Transverse colon (tissue), 4 donors: ENCODE results near the gene RHOJ. TPM values are rescaled to one million over a fixed set of nuclear protein-coding genes. Genes with fewer than 3 reads are reported as not detected.
A peak's percentile ranks its signal among the peaks of the same experiment; 100 is the strongest.

Experiments
- DNase-seq: peaks from one replicate; pipeline ENCODE4 v3.0.0-alpha.2; 2019
- H3K27ac ChIP-seq, 4 donors: fragments of 200-600 bp; sonication (generic); 2 replicates each; pipeline ENCODE4 v1.5.1; 2016 to 2018; ENCODE audit warnings: inconsistent platforms in 4 of 4
- H3K27me3 ChIP-seq: fragments of 200-600 bp; sonication (generic); 2 replicates; pipeline ENCODE4 v1.5.1; 2017; ENCODE audit warnings: inconsistent platforms
- H3K36me3 ChIP-seq, 4 donors: fragments of 200-600 bp; sonication (generic); 2 replicates each; pipeline ENCODE4 v1.5.1; 2017 to 2019; ENCODE audit warnings: inconsistent platforms in 4 of 4
- H3K4me1 ChIP-seq, 4 donors: fragments of 200-600 bp; sonication (generic); 2 replicates each; pipeline ENCODE4 v1.5.1; 2017 to 2020; ENCODE audit warnings: inconsistent platforms in 4 of 4
- H3K4me3 ChIP-seq, 4 donors: fragments of 200-600 bp; sonication (generic); 1 replicate in 1 of 4; 2 replicates in 3 of 4; pipeline versions ENCODE4 v1.5.1 to v1.6.1; 2017 to 2019; ENCODE audit warnings: inconsistent platforms in 4 of 4
- H3K9me3 ChIP-seq, 2 donors: fragments of 200-600 bp; sonication (generic); 2 replicates each; pipeline ENCODE4 v1.5.1; 2017 to 2019; ENCODE audit warnings: inconsistent platforms in 2 of 2
- EP300 ChIP-seq: sonication (generic); formaldehyde crosslinking; IDR thresholded peaks from one replicate; pipeline ENCODE4 v1.6.1; 2017; ENCODE audit warnings: antibody characterized with exemption, low read depth
- POLR2A ChIP-seq: fragments of 450-650 bp; IDR thresholded peaks from one replicate; pipeline ENCODE4 v1.6.1; 2016; ENCODE audit warnings: antibody characterized with exemption, mild to moderate bottlenecking, moderate library complexity
- POLR2AphosphoS5 ChIP-seq, 3 donors: sonication (generic); formaldehyde crosslinking; IDR thresholded peaks; one replicate each; pipeline ENCODE4 v1.6.1; 2016; ENCODE audit warnings: antibody characterized with exemption in 3 of 3
- WGBS, 2 donors: methylation state at CpG; one replicate each; pipeline ENCODE4 v1.1.5; 2018; ENCODE audit warnings: low coverage in 1 of 2; 5-methylcytosine and 5-hydroxymethylcytosine counted together
- in situ Hi-C, 4 donors: fragments of 200-750 bp; cut with MboI; loops; one replicate each; pipeline versions ENCODE4 v1.15.0 to v1.15.1; 2017; ENCODE audit warnings: low sequenced_read_pairs in 3 of 4, low pct_ligation_motif_present in 1 of 4, low pct_unique_long_range_greater_than_20kb in 1 of 4
- intact Hi-C: fragments of 100-400 bp; cut with DNase I; formaldehyde crosslinking; loops from one replicate; pipeline ENCODE4 v1.15.1; 2023; ENCODE audit warnings: low total_unique reads
- total RNA-seq, 4 donors: library from RNA; depleted of rRNA; stranded (reverse); fragments of >200 nt; gene quantifications; one replicate each; pipeline ENCODE4 v1.1.0, GENCODE V29; 2016
- TF ChIP-seq, protein P1 (sequence below), 5 experiments: fragments of 200-600 bp in 3 of 5; fragments of 450-650 bp in 2 of 5; sonication (generic) in 3 of 5; IDR thresholded peaks; 1 replicate in 2 of 5; 2 replicates in 3 of 5; pipeline ENCODE4 v1.5.1; 2016 to 2017; ENCODE audit warnings: antibody characterized with exemption in 5 of 5, inconsistent platforms in 3 of 5, mild to moderate bottlenecking in 2 of 5, moderate library complexity in 1 of 5

Gene RHOJ
- total RNA-seq, 4 donors from 2014 or later = 2.9 to 23.7 (median 12.7) TPM

DNA sequence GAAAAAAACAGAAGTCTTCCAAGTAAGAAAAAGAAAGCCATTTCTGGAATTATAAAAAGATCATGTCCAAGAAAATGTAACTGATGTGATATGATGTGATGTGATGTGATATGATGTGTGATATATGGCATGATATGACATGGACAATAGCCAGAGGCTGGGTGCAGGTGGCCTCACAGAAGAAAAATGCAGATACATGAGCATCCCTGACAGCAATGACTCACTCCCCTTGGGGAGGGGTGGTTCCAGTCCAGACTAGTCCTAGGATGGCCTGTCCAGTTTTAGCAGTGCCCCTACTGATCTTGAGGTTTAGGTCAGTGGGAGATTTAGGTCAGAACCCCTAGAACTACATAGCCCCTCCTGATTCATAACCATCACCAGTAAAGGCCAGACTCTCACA, 3.5 kb upstream of the RHOJ start:
- Histone ChIP-seq H3K36me3 (no peaks in the 10 kb centered on the region), H3K9me3 (no peaks in the 10 kb centered on the region), H3K4me3 (no peak overlapping the region), H3K4me1 (peaks cover 0 to 4% (median 0%) of the 10 kb centered on the region in 4 donors), H3K27ac (no peak overlapping the region), H3K27me3 (no peaks in the 10 kb centered on the region)
- intact Hi-C loops (no loop called here), in situ Hi-C loops (no loop called here)
- no peak for DNase-seq
- no peak for TF ChIP-seq EP300
- TF ChIP-seq POLR2A = no peak
- no peak for TF ChIP-seq POLR2AphosphoS5 (IDR thresholded peaks at IDR 0.05)
- TF ChIP-seq, protein P1, sequence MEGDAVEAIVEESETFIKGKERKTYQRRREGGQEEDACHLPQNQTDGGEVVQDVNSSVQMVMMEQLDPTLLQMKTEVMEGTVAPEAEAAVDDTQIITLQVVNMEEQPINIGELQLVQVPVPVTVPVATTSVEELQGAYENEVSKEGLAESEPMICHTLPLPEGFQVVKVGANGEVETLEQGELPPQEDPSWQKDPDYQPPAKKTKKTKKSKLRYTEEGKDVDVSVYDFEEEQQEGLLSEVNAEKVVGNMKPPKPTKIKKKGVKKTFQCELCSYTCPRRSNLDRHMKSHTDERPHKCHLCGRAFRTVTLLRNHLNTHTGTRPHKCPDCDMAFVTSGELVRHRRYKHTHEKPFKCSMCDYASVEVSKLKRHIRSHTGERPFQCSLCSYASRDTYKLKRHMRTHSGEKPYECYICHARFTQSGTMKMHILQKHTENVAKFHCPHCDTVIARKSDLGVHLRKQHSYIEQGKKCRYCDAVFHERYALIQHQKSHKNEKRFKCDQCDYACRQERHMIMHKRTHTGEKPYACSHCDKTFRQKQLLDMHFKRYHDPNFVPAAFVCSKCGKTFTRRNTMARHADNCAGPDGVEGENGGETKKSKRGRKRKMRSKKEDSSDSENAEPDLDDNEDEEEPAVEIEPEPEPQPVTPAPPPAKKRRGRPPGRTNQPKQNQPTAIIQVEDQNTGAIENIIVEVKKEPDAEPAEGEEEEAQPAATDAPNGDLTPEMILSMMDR (IDR thresholded peaks at IDR 0.05) = no peak

DNA sequence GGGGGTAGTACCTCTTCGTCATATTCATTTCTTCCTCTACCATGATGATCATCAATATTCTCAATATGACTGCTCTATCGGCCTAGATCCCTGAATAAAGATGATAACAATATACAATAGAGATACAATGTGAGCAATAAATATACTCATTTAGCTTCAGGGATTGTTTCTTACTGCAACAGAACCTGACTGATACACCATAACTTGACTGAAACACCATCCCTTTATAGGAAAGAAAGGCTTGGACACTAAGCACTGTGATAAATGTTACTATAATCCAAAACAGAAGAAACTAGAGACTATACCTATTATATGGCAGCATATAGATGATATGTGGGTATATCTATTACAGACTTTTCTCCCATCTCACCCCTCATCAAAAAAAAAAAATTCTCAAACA, 1.2 kb upstream of the RHOJ start:
- WGBS, 2 donors = 79 to 82% methylated on average over 2 of the region's 2 CpGs
- TF ChIP-seq POLR2A = no peak
- no peak for TF ChIP-seq EP300
- no peak for TF ChIP-seq POLR2AphosphoS5 (IDR thresholded peaks at IDR 0.05)
- TF ChIP-seq, protein P1 (IDR thresholded peaks at IDR 0.05) = no peak
- Histone ChIP-seq H3K36me3 (no peaks in the 10 kb centered on the region), H3K27me3 (no peaks in the 10 kb centered on the region), H3K27ac (peak overlapping the region; percentile 76 to 91 (median 84)), H3K9me3 (no peaks in the 10 kb centered on the region), H3K4me3 (no peak overlapping the region), H3K4me1 (peaks cover 0 to 9% (median 0%) of the 10 kb centered on the region in 4 donors)
- in situ Hi-C loops (no loop called here), intact Hi-C loops (no loop called here)
- no peak for DNase-seq

DNA sequence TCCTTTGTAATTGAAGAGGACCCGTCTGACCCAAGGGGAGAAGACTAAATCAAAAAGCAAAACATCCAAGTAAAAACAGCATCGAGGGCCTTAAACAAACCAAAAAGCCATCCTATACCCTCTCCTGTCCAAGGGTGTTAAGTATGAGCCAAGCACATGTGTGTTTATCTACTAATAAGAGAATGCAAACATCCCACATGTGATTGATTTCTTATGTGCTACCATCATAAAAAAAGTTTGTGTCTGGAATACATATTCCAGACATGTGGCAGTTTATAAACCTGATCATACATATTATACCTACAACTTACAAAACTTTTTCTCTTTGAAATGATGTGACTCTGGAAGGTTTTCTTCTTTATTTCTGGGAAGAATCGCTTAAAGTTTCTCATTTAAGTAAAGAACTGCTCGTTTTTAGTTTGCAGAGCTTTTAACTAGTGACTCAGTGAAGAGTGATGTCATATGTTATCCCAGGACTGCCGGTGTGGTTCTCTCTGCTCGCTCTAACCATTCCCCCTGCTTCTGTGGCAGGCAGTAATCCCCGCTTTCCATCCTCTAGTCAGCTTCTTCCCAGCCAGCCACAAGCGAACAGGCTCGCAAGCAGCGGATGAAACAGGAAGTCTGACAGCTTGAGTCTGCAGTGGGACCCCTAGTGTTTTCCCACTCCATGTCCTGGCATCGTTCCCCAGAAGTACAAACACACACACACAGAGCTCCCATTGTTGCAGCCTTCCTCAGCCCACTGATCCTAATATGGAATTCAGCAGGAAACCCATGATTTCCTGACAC, 431 bp upstream of the RHOJ start:
- peak overlapping the region; percentile 30 to 45 (median 34) for H3K4me3 ChIP-seq
- intact Hi-C loops = no loop called here

DNA sequence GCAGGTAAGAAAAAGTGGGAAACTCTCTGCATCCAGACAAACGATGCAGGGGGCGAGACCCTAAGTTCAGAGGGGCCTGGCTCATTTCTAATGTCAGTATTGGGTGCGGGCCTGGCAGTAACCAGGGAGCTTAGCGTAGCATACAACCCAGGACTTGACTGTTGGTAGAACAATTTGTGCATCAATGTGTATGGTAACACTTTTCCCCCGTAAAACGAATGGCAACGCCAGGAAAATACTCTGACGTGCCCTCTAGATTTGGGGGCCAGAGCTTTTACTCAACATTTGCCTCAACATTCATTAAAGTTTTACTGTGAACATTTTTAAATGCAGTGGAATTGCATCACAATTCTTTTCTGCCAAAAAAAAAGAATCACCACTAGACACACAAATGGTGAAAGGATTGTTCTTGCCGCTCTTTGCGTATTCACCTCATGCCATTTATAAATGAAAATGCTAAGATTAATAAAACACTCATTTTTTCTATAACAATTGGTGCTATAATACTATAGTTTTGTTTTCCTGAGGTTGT, 867 bp downstream of the RHOJ start:
- 52 to 74% methylated on average over 2 to 10 of the region's 10 CpGs for WGBS, 2 donors
- Histone ChIP-seq H3K36me3 (no peaks in the 10 kb centered on the region), H3K27ac (peak overlapping the region; percentile 76 to 91 (median 84)), H3K27me3 (no peaks in the 10 kb centered on the region), H3K4me1 (peaks cover 0 to 9% (median 0%) of the 10 kb centered on the region in 4 donors), H3K9me3 (no peaks in the 10 kb centered on the region), H3K4me3 (peak overlapping the region; percentile 30 to 45 (median 34))
- no peak for DNase-seq
- in situ Hi-C loops = no loop called here
- intact Hi-C loops = no loop called here
- TF ChIP-seq, protein P1 (IDR thresholded peaks at IDR 0.05) = no peak
- TF ChIP-seq POLR2AphosphoS5 (IDR thresholded peaks at IDR 0.05) (no peak), EP300 (no peak), POLR2A (no peak)

More for the DNA sequence above, 431 bp upstream of the RHOJ start:
- Histone ChIP-seq H3K27ac (peak overlapping the region; percentile 76 to 91 (median 84)), H3K9me3 (no peaks in the 10 kb centered on the region), H3K4me1 (peaks cover 0 to 9% (median 0%) of the 10 kb centered on the region in 4 donors), H3K27me3 (no peaks in the 10 kb centered on the region), H3K36me3 (no peaks in the 10 kb centered on the region)
- 13 to 25% methylated on average over 2 to 11 of the region's 11 CpGs for WGBS, 2 donors
- peak; percentile 57 for DNase-seq
- in situ Hi-C loops = no loop called here
- TF ChIP-seq POLR2A (peak; percentile 24), POLR2AphosphoS5 (IDR thresholded peaks at IDR 0.05) (peak; percentile 42 to 53 (median 47))
- TF ChIP-seq, protein P1 (IDR thresholded peaks at IDR 0.05) = no peak
